Right ventricle myocardium superior (tissue), 1 donor: ENCODE results near the gene SLC8B1. TPM values are rescaled to one million over a fixed set of nuclear protein-coding genes. Genes with fewer than 3 reads are reported as not detected.

Experiments
- ATAC-seq: fragments of 200-7000 bp; cut with Tn5 transposase; one replicate; pipeline ENCODE4 v1.9.1; 2020; ENCODE audit warnings: mild to moderate bottlenecking; ENCODE audit not compliant: poor library complexity
- DNase-seq: peaks from one replicate; pipeline ENCODE4 v3.0.0-alpha.2; 2020
- intact Hi-C: fragments of 100-400 bp; cut with DNase I; formaldehyde crosslinking; loops from one replicate; pipeline ENCODE4 v1.11.2; 2022
- total RNA-seq: library from RNA; stranded (reverse); fragmentation: NEBNext Ultra II Directional; extraction: Animal tissue kit (Norgen Biotek cat#: 25700); gene quantifications from one replicate; pipeline ENCODE4 v1.2.1, GENCODE V29; 2021
- donor health status: DM: no; HTN: yes; CAD: no; lungs with severe emphysema.

The SLC8B1 gene
- total RNA-seq, 1 donor from 2014 or later = 12.3 TPM

DNA sequence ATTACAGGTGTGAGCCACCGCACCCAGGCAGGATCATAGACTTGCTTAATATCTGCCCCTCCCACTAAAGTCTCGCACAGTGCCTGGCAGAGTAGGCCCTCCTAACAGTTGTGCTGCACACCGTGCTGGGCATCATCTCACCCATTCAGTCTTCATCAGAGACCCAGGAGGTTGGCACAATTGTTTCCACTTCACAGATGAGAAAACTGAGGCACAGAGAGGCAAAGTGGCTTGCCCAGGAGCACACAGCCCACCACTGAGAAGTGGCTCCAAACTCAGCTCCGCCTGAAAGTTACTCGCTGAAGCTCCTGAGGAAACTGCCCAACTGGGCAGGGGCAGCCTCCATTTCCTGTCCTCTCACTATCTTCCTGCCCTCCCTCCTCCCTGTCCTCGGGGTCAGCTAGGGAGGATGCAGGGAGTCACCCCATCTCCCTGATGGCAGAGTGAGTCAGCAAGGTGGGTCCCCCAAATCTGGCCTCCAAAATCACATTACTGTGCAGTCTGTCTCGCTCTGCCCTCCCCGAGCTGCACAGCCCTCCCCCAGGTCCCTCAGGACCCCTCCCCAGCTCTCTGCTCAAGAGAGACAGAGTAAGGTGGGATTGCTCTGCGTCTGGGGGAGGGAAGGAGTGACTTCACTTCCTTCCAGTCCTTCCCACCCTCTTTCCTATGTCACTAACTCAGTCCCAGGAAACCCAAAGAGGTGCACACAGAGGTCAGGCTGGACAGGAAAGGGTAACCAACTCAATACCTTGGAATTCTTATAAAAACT, 5.7 kb downstream of the SLC8B1 start:
- intact Hi-C loops = no loop called here
- DNase-seq = no peak
- ATAC-seq = no peak

- no peak for ATAC-seq
- no peak for DNase-seq
- intact Hi-C loops = no loop called here
Measured at GRCh38 chr12:113328368-113328889, 6.5 kb downstream of the SLC8B1 start.

DNA sequence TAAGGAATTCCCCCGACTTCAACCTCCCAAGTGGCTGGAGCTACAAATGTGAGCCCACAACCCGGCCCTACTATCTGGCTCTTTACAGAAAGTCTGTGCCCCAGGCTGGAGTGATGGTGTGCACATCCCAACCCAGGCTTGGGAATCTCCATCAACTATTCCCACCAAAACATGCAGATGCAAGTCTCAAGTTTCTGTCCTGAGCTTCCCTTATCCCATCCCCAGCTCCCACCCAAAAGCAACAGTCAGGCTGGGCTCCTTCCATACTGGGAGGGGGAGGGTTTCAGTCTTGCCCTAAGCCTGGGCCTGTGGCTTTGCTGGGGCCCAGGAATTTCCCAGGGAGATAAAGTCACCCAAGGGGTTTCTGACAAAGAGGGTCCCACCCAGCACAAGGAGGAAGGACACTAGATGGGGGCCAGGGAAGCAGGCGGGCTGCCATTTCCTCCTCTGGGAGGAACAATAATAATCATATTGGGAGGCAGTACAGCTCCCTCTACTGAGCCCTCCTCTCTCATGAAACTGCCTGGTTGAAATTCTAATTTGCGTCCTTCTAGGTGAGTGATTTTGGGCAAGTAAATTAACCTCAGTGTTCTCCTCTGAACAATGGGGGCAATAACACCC, 8.0 kb downstream of the SLC8B1 start:
- no peak for DNase-seq
- intact Hi-C loops = no loop called here
- ATAC-seq = peak; percentile 43

- ATAC-seq = peak; percentile 77
- DNase-seq = peak; percentile 80
- intact Hi-C loops = no loop called here
Measured at GRCh38 chr12:113325916-113326315, 9.0 kb downstream of the SLC8B1 start.

DNA sequence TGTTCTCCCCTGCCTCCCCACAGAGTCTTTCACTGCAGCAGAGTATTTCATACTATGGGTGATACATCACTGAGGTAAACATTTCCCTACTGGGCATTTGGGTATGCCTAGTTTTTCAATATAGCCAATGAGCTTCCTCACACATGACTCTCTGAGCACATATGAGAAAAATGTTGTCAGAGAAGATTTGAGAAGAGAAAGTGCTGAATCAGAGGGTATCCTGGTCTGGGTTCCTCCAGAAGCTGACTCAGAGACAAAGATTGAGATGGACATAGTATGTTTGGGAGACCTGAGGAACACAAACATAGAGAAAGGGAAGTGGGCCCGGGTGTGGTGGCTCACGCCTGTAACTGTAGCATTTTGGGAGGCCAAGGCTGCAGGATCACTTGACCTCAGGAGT, 12.6 kb downstream of the SLC8B1 start:
- intact Hi-C loops = no loop called here
- no peak for DNase-seq
- no peak for ATAC-seq

DNA sequence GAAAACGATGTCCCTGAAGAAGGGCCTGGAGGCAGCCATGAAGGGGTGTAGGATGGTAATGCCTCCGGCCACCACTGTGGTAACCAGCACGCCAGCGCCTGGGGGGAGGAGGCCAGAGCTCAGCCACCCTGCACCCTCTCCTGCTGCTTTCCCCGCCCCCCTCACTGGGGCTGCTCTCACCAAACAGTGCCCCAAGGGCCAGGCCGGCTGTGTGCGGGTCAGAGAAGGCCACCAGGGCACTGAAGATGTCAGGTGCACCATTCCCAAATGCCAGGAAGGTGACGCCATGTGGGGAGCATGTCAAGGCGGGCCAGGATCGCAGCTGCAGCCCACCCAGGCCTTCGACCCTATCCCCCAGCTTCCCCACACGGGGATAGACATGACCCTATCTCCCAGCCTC, 14.5 kb downstream of the SLC8B1 start:
- DNase-seq = no peak
- ATAC-seq = no peak
- intact Hi-C loops = no loop called here

GRCh38 chr12:113318900-113319628, 15.8 kb downstream of the SLC8B1 start:
- intact Hi-C loops = loop anchor here (10.0 kb wide), 1 partner anchor 596 kb away; no protein-coding TSS in a partner anchor
- ATAC-seq = no peak
- DNase-seq = no peak

DNA sequence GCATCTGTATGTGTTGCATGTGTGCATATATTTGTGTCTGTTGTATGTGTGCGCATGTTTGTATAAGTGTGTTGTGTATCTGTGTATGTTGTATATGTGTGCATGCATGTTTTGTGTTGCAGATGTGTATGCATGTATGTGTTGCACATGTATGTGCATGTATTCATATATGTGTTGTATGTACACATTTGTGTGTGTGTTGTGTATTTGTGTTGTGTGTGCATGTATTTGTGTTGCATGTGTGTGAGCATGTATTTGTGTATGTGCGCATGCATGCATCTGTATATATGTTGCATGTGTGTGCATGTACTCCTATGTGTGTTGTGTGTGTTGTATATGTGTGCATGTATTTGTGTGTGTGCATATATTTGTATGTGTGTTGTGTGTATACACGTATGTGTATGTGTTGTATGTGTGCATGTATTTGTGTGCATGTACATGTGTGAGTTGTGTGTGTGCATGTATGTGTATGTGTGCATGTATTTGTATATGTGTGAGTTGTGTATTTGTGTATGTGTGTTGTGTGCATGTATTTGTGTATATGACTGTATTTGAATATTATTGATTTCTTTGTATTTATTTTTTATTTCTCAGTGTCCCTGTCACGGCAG, 16.8 kb downstream of the SLC8B1 start:
- no peak for DNase-seq
- no peak for ATAC-seq
- intact Hi-C loops = loop anchor here (10.0 kb wide), 1 partner anchor 597 kb away; no protein-coding TSS in a partner anchor

- no peak for ATAC-seq
- no peak for DNase-seq
- intact Hi-C loops = loop anchor here (10.0 kb wide), 1 partner anchor 598 kb away; no protein-coding TSS in a partner anchor
Measured at GRCh38 chr12:113317122-113317521, 17.8 kb downstream of the SLC8B1 start.

DNA sequence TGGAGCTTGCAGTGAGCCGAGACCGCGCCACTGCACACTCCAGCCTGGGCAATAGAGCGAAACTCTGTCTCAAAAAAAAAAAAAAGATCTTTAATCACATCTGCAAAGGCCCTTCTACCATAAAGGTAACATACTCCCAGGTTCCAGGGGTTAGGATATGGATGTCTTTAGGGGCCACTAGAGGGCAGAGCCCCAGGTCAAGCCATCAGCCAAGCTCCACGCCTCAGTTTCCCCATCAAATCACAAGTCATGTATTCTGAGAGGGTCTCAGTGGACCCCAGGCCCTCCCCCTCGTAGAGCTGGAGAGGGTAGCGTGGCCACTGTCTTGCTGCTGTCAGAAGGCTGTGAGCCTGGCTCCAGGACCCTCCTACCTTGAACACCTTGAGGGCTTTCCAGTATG, 18.8 kb downstream of the SLC8B1 start:
- DNase-seq (no peak), ATAC-seq (no peak)
- intact Hi-C loops = loop anchor here (10.0 kb wide), 1 partner anchor 599 kb away; no protein-coding TSS in a partner anchor

GRCh38 chr12:113315358-113315757, 19.6 kb downstream of the SLC8B1 start:
- ATAC-seq (no peak), DNase-seq (no peak)
- intact Hi-C loops = loop anchor here (10.0 kb wide), 1 partner anchor 599 kb away; no protein-coding TSS in a partner anchor

DNA sequence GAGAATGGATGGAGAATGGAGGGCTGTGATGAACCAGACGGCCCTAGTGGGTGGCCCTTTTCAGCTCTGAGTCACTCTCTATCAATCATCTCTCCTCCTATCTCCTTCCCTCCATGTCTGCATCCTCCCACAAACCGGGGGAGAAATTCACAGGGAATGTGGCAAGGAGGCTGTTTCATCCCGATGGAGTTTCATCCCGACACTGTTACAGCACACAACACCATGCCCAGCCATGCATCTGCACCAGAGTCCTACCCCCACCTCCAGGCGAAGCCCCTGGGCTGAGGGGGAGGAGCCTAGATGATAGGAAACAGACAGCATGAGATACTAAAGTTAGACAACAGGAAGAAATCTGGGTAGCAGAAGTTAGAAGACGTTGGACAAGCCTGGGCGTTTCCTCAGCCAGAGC, 20.8 kb downstream of the SLC8B1 start:
- DNase-seq = no peak
- intact Hi-C loops = loop anchor here (5.0 to 10.0 kb wide), 2 partner anchors 108 to 601 kb away; partner anchors contain the start of gene SDSL
- no peak for ATAC-seq

DNA sequence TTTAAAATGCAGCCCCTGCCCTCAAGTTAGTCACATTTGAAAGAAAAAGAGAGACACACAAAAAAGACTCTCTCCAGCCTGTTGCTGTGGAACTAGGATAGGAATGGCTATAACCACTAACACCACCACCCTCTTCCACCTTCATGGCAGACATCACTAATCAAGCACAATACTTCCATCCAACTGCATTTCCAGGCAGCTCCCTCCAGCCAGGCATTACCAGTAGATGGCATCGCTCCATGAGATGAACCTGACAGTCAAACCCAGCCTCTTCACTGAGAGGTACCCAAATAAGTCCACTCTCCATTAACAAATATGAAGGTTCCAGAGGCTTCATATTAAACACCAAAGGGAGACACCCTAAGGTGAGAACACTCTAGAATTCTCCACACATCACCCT, 24.4 kb downstream of the SLC8B1 start:
- no peak for ATAC-seq
- no peak for DNase-seq
- intact Hi-C loops = loop anchor here (5.0 to 10.0 kb wide), 2 partner anchors 112 to 604 kb away; partner anchors contain the start of gene SDSL

DNA sequence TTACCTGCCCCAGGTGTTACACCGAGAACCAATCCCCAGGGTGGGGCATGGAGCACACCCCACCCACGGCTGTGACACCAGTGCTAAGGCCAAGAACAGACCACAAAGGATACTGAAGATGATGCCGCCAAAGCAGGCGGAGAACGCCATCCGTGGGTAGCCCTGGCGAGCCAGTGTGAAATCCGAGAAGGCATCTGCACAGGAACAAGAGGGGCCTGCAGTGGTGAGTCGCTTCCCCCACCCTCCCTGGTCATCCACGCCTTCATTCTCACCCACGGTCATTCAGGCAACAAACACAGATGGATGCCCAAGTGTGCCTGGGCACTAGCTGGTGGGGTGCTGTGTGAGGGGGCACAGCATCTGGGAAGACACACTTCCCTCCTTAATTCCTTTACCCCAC, 28.5 kb downstream of the SLC8B1 start:
- no peak for ATAC-seq
- no peak for DNase-seq
- intact Hi-C loops = no loop called here

DNA sequence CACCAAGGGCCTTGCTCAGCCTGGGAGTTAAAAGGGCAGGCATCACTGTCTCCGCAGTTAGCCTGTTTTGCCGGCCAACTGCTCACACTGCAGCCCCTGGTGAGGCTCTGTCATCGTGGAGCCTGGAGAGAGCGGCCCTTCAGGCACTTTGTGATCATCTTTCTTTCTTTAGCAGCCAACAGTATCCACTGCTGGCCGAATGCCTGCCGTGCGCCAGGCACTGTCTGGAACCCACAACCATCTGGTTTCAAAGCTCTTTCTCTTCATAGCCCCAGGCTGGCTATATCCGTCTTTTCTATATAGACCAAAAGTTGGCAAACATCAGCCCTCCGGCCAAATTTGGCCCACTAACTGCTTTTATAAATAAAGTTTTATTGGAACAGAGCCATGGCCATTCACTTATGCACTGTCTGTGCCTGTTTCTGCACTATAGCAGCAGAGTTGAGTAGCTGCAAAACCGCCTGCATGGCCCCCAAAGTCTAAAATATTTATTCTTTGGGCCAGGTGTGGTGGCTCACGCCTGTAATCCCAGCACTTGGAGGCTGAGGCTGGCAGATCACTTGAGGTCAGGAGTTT, 29.5 kb downstream of the SLC8B1 start:
- intact Hi-C loops = no loop called here
- DNase-seq (no peak), ATAC-seq (no peak)

DNA sequence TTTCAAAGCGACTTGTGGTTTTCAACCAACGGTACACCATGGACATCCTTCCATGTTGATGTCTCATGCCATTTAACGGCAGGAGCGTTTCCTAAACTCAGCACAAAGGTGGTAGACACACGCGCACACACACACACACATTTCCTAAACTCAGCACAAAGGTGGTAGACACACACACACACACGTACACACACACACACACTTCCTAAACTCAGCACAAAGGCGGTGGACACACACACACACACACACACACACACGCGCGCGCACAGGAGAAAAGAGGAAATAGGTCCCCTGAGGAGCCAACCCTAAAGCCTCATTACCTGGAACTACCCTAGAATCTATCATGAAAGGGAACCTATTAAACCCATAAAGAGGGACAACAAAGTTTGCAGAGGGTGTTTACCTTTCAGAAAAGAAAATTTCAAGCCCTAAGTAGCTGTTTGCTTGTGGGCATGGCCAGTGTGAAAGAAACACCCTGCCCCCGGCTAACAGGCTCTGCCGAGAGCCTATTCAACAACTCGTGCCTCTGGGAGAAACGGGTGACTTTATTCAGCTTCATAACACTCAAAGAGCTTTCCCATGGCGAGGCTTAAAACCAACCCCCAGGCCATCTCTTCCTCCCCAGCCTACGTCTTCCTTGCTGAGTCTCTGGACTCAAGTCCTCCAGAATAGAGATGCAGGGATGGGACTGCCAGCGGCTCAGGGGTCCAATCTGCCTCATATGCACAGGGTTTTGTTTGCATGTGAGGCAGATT, 31.8 kb downstream of the SLC8B1 start:
- no peak for ATAC-seq
- intact Hi-C loops = no loop called here
- no peak for DNase-seq

GRCh38 chr12:113302466-113302865, 32.4 kb downstream of the SLC8B1 start:
- no peak for ATAC-seq
- no peak for DNase-seq
- intact Hi-C loops = no loop called here

- DNase-seq (no peak), ATAC-seq (no peak)
- intact Hi-C loops = no loop called here
Measured at GRCh38 chr12:113301811-113302210, 33.1 kb downstream of the SLC8B1 start.
